ENCODE data around the gene TCAIM. TPM values are rescaled to one million over a fixed set of nuclear protein-coding genes. Genes with fewer than 3 reads are reported as not detected.

The TCAIM gene
- polyA plus RNA-seq, 1 of the 3 experiments (the other 2 are of a cell fraction), result 8.4 TPM

DNA sequence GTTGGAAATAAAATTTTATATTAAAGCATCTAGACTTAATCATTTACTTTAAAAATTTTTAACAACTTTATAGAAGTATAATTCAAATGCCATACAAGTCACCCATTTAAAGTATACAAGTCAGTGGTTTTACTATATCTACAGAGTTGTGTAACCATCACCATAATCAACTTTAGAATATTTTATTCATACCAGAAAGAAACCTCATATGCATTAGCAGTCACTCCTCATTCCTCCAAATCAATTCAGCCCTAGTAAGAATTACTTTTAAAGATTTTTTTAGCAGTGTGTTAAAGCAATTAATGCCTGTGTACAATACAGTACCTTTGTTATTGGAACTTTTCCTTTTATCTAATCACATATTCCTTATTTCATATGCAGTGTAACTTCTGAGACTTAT lies 14.0 kb upstream of the TCAIM start:
- no peak for DNase-seq
- Histone ChIP-seq H3K9me3 (peaks cover 5% of the 10 kb centered on the region; the same call in 1 of the 2 replicates), H3K79me2 (ENCODE audit: insufficient read depth) (no peaks in the 10 kb centered on the region), H3K4me3 (ENCODE audit: low read depth in 2 of 2, low read length in 1 of 2) (no peak overlapping the region), H4K20me1 (ENCODE audit: insufficient read depth) (no peaks in the 10 kb centered on the region), H3K4me2 (no peak overlapping the region), H3K27me3 (ENCODE audit: insufficient read depth) (no peaks in the 10 kb centered on the region; the same call in 1 of the 2 replicates), H3K9me2 (no peaks in the 10 kb centered on the region), H3K27ac (ENCODE audit: low read depth in 2 of 2, low read length in 1 of 2) (no peak overlapping the region), H2AFZ (ENCODE audit: low read depth) (no peak overlapping the region), H3K4me1 (ENCODE audit: control insufficient read depth in 1 of 2, insufficient read depth in 2 of 2, low read depth in 1 of 2, low read length in 1 of 2) (no peaks in the 10 kb centered on the region), H3K9ac (no peak overlapping the region), H3K36me3 (replicated peaks in 1 of 2; ENCODE audit: control insufficient read depth in 1 of 2, insufficient read depth in 2 of 2, low read length in 1 of 2) (no peaks in the 10 kb centered on the region), H3F3A (replicated peaks; ENCODE audit: insufficient read depth) (no peaks in the 10 kb centered on the region)
- no peak for TF ChIP-seq FOXJ3 (CRISPR knock-in tag; IDR thresholded peaks at IDR 0.05)
- TF ChIP-seq, protein P1, sequence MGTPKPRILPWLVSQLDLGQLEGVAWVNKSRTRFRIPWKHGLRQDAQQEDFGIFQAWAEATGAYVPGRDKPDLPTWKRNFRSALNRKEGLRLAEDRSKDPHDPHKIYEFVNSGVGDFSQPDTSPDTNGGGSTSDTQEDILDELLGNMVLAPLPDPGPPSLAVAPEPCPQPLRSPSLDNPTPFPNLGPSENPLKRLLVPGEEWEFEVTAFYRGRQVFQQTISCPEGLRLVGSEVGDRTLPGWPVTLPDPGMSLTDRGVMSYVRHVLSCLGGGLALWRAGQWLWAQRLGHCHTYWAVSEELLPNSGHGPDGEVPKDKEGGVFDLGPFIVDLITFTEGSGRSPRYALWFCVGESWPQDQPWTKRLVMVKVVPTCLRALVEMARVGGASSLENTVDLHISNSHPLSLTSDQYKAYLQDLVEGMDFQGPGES (IDR thresholded peaks at IDR 0.05; ENCODE audit: low read depth, low read length), result no peak
- TF ChIP-seq, protein P2, sequence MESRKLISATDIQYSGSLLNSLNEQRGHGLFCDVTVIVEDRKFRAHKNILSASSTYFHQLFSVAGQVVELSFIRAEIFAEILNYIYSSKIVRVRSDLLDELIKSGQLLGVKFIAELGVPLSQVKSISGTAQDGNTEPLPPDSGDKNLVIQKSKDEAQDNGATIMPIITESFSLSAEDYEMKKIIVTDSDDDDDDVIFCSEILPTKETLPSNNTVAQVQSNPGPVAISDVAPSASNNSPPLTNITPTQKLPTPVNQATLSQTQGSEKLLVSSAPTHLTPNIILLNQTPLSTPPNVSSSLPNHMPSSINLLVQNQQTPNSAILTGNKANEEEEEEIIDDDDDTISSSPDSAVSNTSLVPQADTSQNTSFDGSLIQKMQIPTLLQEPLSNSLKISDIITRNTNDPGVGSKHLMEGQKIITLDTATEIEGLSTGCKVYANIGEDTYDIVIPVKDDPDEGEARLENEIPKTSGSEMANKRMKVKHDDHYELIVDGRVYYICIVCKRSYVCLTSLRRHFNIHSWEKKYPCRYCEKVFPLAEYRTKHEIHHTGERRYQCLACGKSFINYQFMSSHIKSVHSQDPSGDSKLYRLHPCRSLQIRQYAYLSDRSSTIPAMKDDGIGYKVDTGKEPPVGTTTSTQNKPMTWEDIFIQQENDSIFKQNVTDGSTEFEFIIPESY (IDR thresholded peaks at IDR 0.05; ENCODE audit: borderline replicate concordance, low read depth), result no peak
- TF ChIP-seq, protein P3, sequence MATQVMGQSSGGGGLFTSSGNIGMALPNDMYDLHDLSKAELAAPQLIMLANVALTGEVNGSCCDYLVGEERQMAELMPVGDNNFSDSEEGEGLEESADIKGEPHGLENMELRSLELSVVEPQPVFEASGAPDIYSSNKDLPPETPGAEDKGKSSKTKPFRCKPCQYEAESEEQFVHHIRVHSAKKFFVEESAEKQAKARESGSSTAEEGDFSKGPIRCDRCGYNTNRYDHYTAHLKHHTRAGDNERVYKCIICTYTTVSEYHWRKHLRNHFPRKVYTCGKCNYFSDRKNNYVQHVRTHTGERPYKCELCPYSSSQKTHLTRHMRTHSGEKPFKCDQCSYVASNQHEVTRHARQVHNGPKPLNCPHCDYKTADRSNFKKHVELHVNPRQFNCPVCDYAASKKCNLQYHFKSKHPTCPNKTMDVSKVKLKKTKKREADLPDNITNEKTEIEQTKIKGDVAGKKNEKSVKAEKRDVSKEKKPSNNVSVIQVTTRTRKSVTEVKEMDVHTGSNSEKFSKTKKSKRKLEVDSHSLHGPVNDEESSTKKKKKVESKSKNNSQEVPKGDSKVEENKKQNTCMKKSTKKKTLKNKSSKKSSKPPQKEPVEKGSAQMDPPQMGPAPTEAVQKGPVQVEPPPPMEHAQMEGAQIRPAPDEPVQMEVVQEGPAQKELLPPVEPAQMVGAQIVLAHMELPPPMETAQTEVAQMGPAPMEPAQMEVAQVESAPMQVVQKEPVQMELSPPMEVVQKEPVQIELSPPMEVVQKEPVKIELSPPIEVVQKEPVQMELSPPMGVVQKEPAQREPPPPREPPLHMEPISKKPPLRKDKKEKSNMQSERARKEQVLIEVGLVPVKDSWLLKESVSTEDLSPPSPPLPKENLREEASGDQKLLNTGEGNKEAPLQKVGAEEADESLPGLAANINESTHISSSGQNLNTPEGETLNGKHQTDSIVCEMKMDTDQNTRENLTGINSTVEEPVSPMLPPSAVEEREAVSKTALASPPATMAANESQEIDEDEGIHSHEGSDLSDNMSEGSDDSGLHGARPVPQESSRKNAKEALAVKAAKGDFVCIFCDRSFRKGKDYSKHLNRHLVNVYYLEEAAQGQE (IDR thresholded peaks at IDR 0.05; ENCODE audit: low read depth, low read length), result no peak
- TF ChIP-seq TEAD4 (IDR thresholded peaks at IDR 0.05; ENCODE audit: borderline replicate concordance, insufficient read depth), result no peak
- TF ChIP-seq RFX5 (IDR thresholded peaks at IDR 0.05; ENCODE audit: low read length), result no peak
- TF ChIP-seq POLR2AphosphoS5 (IDR thresholded peaks at IDR 0.05; ENCODE audit: low read depth, low read length), result no peak
- no peak for TF ChIP-seq EZH2phosphoT487 (IDR thresholded peaks at IDR 0.05; ENCODE audit: borderline replicate concordance, low read depth)
- TF ChIP-seq NRF1 (IDR thresholded peaks at IDR 0.05; ENCODE audit: low read depth, low read length), result no peak
- TF ChIP-seq EP300 (IDR thresholded peaks at IDR 0.05; ENCODE audit: borderline replicate concordance in 1 of 2, low read depth in 1 of 2, low read length in 1 of 2), result no peak
- TF ChIP-seq, protein P4, sequence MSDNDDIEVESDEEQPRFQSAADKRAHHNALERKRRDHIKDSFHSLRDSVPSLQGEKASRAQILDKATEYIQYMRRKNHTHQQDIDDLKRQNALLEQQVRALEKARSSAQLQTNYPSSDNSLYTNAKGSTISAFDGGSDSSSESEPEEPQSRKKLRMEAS (IDR thresholded peaks at IDR 0.05; ENCODE audit: low read depth), result no peak
- CTCF ChIA-PET, result interaction anchor here (1.1 to 2.6 kb wide), 8 partner anchors 11 to 657 kb away, joined by 3 to 12 read pairs (median 4); partner anchors contain the start of genes TCAIM and ZNF35
- POLR2A ChIA-PET, result interaction anchor here (1.4 kb wide), 1 partner anchor 301 kb away, joined by 3 read pairs; no protein-coding TSS in a partner anchor

All from SK-N-SH (cell line).